ENCODE measurements around the gene PMIS2.

The PMIS2 gene

DNA sequence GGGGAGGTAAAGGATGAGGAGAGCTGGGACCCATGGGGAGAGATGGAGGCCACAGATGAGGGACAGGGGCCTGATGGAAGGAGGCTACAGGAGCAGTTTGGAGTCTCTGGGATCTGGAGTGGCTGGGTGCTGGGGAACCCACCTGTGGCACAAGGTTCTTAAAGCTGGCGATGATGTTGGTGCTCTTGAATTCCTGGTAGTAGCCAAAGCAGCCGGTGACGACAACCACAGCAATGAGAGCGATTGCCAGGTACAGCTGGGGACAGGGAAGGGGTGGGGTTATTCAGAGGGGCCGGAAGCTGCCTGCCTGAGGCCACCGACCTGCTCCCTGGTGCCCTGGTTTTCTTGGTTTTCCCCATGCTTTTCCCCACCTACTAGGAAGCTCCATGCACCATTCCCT, 25.3 kb upstream of the PMIS2 start:
- no peak overlapping the region for H3K4me3 ChIP-seq (replicated peaks; ENCODE audit: low read depth, low read length)
- TF ChIP-seq, protein P1, sequence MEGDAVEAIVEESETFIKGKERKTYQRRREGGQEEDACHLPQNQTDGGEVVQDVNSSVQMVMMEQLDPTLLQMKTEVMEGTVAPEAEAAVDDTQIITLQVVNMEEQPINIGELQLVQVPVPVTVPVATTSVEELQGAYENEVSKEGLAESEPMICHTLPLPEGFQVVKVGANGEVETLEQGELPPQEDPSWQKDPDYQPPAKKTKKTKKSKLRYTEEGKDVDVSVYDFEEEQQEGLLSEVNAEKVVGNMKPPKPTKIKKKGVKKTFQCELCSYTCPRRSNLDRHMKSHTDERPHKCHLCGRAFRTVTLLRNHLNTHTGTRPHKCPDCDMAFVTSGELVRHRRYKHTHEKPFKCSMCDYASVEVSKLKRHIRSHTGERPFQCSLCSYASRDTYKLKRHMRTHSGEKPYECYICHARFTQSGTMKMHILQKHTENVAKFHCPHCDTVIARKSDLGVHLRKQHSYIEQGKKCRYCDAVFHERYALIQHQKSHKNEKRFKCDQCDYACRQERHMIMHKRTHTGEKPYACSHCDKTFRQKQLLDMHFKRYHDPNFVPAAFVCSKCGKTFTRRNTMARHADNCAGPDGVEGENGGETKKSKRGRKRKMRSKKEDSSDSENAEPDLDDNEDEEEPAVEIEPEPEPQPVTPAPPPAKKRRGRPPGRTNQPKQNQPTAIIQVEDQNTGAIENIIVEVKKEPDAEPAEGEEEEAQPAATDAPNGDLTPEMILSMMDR (IDR thresholded peaks at IDR 0.05; ENCODE audit: low read length, missing control alignments), result no peak
- DNase-seq (ENCODE audit: low read depth), result no peak

DNA sequence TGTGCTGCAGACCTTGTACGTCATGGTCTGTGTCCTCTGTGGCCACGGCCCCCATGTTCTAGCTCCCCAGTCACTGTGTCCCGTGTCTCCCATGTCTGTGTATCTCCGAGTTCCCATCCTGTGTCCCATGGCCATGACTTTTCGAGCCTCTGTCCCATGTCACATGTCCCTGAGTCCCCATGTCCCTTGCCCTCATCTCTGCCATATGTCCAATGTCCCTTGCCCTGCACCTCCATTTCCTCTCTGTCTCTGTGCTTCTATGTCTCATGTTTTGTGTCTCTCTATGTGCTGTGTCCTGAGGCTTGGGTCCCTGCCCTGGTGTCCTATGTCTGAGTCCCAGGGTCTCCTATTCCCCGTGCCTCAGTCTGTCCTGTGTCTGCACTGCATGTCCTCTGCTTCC, 24.5 kb upstream of the PMIS2 start:
- DNase-seq (ENCODE audit: low read depth), result no peak
- TF ChIP-seq, protein P1 (IDR thresholded peaks at IDR 0.05; ENCODE audit: low read length, missing control alignments), result no peak
- no peak overlapping the region for H3K4me3 ChIP-seq (replicated peaks; ENCODE audit: low read depth, low read length)

DNA sequence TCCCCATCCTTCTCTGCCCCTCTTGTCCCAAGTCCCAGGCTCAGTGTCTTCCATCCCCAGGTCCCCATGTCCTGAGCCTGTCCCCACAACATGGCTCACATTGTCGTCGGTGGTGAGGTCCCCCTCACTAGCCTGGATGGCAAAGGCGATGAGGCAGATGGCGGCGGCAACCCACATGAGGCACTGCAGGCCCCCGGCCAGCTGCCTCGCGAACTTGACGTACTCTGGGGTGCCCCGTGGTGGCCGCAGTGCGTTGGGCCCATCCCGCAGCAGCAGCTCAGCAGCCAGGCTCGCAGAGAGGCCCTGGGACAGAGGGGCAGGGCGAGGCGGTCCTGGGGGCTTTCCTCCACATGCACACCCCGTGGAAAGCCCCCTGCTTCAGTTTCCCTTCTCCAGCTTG, 23.6 kb upstream of the PMIS2 start:
- DNase-seq (ENCODE audit: low read depth), result no peak
- no peak overlapping the region for H3K4me3 ChIP-seq (replicated peaks; ENCODE audit: low read depth, low read length)
- TF ChIP-seq, protein P1 (IDR thresholded peaks at IDR 0.05; ENCODE audit: low read length, missing control alignments), result no peak

DNA sequence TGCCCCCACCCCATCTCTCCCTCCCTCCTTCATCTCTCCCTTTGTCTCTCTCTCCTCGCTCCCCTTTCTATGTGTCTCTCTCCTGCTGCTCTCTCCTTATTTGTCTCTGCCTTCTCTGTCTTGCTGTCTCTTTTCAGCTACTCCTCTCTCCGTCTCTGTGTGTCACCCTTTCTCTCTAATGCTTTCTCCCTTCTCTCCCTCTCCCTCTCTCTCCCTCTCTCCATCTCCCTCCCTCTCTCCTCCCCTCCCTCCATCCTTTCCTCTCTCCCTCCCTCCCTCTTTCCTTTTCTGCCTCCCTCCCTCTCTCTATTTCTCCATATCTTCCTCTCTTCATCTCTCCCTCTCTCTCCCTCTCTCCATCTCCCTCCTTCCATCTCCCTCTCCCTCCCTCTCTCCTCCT, 23.2 kb upstream of the PMIS2 start:
- TF ChIP-seq, protein P1 (IDR thresholded peaks at IDR 0.05; ENCODE audit: low read length, missing control alignments), result no peak
- no peak overlapping the region for H3K4me3 ChIP-seq (replicated peaks; ENCODE audit: low read depth, low read length)
- no peak for DNase-seq (ENCODE audit: low read depth)

DNA sequence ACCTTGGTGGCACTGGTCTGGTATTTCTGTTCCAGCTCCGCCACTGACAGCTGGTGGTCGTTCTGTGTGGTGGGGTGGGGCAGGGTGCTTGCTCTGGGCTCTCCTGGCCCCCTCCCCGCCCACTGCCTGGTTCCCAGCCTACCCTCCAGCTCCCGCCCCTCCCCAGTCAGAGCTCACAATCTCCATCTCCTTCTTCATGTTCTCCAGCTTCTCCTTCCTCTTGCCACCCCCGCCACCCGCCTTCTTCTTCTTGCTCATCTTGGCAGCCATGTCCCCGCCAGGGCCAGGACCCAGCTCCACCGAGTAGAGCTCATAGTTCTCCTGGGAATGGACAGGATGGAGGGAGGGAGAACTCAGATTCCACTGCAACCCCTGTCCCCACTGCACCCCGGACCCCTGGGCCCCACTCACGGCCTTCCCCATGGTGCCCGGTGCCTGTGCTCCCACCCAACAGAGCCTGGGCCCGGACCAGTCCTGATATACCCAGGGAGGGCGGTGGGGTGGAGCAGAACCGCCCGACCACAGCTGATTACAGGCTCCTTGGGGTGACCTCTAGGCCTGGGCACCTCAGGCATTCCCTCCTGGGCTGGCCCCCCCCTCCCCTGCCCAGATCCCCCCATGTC, 22.7 kb upstream of the PMIS2 start, which contains the start of gene ATP4A:
ATP4A (minus strand) TSS at position 452 of the 623 bp plus-strand sequence; CDS start at position 423, 29 bp downstream.
- no peak within 1 kb of the TSS for H3K4me3 ChIP-seq (replicated peaks; ENCODE audit: low read depth, low read length)
- no peak for DNase-seq (ENCODE audit: low read depth)
- TF ChIP-seq, protein P1 (IDR thresholded peaks at IDR 0.05; ENCODE audit: low read length, missing control alignments), result no peak

DNA sequence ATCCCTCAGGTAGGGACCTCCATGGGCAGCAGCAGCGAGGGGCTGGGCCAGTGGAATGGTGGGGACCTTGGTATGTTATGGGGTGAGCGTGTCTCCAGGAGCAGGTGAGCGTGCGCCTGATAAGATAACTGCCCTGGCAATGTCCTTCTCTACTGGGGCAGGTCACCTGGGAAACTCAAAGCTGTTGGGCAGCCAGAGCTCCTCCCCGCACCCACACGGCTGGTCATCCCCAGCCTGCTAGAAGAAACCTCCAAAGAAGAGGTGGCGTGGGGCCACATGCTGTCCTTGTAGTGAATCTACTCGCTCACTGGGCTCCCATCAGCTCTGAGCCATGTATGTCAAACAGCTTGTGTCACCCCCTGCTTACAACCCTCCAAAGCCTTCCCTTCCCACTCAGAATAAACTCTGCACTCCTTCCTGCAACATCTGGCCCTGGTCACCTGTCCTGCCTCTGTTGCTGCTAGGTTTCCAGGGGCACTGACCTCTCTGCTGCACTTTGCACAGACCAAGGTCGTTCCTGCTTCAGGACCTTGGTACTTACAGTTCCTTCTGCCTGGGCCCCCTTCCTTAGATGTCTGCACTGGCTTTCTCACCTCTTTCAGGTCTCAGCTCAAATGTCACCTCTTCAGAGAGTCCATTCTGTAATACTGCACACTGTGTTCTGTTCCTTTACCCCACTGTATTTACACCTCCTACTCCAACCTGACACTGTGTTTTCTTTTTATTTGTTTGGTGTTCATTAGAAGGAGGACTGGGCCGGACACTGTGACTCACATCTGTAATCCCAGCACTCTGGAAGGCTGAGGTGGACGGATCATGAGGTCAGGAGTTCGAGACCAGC, 20.7 kb upstream of the PMIS2 start:
- TF ChIP-seq, protein P1 (IDR thresholded peaks at IDR 0.05; ENCODE audit: low read length, missing control alignments), result no peak
- no peak overlapping the region for H3K4me3 ChIP-seq (replicated peaks; ENCODE audit: low read depth, low read length)
- DNase-seq (ENCODE audit: low read depth), result no peak
